Smooth muscle cell (in vitro differentiated cells): ENCODE data around the gene SEC61A2. TPM values are rescaled to one million over a fixed set of nuclear protein-coding genes. Genes with fewer than 3 reads are reported as not detected.

Source experiments
- DNase-seq: peaks from one replicate; lab custom pipeline; 2025; ENCODE audit not compliant: unreplicated experiment; lab: John Stamatoyannopoulos, UW
- H2AFZ ChIP-seq: fragments of 200-600 bp; sonication (generic); 2 replicates; pipeline ENCODE4 v1.6.0; 2016; ENCODE audit warnings: antibody characterized with exemption, low read depth, mild to moderate bottlenecking
- H3F3A ChIP-seq: fragments of 200-600 bp; sonication (generic); 2 replicates; pipeline ENCODE4 v1.6.0; 2017; ENCODE audit warnings: antibody characterized with exemption, low read depth
- H3K27ac ChIP-seq: fragments of 200-600 bp; sonication (generic); 2 replicates; pipeline ENCODE4 v1.5.1; 2016; ENCODE audit warnings: low read depth, mild to moderate bottlenecking
- H3K27me3 ChIP-seq: fragments of 200-600 bp; sonication (generic); 2 replicates; pipeline ENCODE4 v1.6.1; 2016; ENCODE audit warnings: low read depth, mild to moderate bottlenecking
- H3K36me3 ChIP-seq: fragments of 200-600 bp; sonication (generic); 2 replicates; pipeline ENCODE4 v1.5.1; 2016; ENCODE audit warnings: low read depth
- H3K4me1 ChIP-seq: fragments of 200-600 bp; sonication (generic); 2 replicates; pipeline ENCODE4 v1.5.1; 2016; ENCODE audit warnings: low read depth
- H3K4me2 ChIP-seq: fragments of 200-600 bp; sonication (generic); 2 replicates; pipeline ENCODE4 v1.6.0; 2016; ENCODE audit warnings: mild to moderate bottlenecking
- H3K4me3 ChIP-seq: fragments of 200-600 bp; sonication (generic); 2 replicates; pipeline ENCODE4 v1.5.1; 2016; ENCODE audit warnings: mild to moderate bottlenecking
- H3K79me2 ChIP-seq: fragments of 200-600 bp; sonication (generic); 2 replicates; pipeline ENCODE4 v1.6.0; 2016; ENCODE audit warnings: low read depth, mild to moderate bottlenecking
- H3K9ac ChIP-seq: fragments of 200-600 bp; sonication (generic); 2 replicates; pipeline ENCODE4 v1.6.0; 2016; ENCODE audit warnings: low read depth
- H3K9me3 ChIP-seq: fragments of 200-600 bp; sonication (generic); replicated peaks from 2 replicates; pipeline ENCODE4 v1.5.1; 2016; ENCODE audit warnings: low read depth
- H4K20me1 ChIP-seq: fragments of 200-600 bp; sonication (generic); 2 replicates; pipeline ENCODE4 v1.6.0; 2016; ENCODE audit warnings: low read depth
- WGBS: methylation state at CpG from one replicate; pipeline ENCODE4 v1.1.7; 2016; ENCODE audit warnings: low lambda C conversion rate; 5-methylcytosine and 5-hydroxymethylcytosine counted together
- polyA plus RNA-seq: library from polyadenylated mRNA; unstranded; fragments of >200 nt; fragmentation: Nextera tagmentation; extraction: Ambion mirVana; gene quantifications from 2 replicates; pipeline ENCODE4 v1.2.1, GENCODE V29; 2016
- total RNA-seq: library from RNA; depleted of rRNA; stranded (reverse); fragments of >200 nt; gene quantifications from 2 replicates; pipeline ENCODE4 v1.2.3, GENCODE V29; 2014
- TF ChIP-seq, protein P1 (sequence below): fragments of 200-600 bp; sonication (generic); IDR thresholded peaks from 2 replicates; pipeline ENCODE4 v1.5.1; 2017; ENCODE audit warnings: borderline replicate concordance, mild to moderate bottlenecking, antibody characterized with exemption; ENCODE audit not compliant: insufficient read depth, poor library complexity, severe bottlenecking

The SEC61A2 gene
- total and polyA plus RNA-seq, 2 experiments from 2014 or later = 9.7 to 14.2 TPM

DNA sequence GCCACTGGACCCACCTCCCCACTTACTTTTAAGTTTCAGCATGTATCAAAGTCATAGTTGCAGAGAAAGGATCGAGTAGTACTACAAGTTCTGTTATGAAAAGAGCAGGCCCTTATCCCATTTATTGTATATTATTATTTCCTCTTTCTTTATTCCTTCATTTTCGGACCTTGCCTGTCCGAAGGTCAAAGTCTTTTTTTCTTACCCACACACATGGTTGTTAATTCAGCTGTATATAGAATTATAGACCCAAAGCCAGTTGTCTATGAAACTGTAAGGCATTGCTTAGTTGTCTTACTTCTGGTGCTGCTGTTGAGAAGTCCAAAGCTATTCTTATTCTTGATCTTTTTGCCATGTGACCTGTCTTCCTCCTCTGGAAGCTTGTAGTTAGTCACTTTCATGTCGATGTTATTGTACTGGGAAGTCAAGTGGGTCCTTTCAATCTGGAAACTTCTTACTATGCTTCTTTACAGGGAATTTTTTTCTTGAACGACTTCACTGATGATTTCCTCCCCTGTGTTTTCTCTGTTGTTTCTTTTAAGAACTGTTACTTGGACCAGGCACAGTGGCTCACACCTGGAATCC lies 57.9 kb downstream of the SEC61A2 start:
- TF ChIP-seq, protein P1, sequence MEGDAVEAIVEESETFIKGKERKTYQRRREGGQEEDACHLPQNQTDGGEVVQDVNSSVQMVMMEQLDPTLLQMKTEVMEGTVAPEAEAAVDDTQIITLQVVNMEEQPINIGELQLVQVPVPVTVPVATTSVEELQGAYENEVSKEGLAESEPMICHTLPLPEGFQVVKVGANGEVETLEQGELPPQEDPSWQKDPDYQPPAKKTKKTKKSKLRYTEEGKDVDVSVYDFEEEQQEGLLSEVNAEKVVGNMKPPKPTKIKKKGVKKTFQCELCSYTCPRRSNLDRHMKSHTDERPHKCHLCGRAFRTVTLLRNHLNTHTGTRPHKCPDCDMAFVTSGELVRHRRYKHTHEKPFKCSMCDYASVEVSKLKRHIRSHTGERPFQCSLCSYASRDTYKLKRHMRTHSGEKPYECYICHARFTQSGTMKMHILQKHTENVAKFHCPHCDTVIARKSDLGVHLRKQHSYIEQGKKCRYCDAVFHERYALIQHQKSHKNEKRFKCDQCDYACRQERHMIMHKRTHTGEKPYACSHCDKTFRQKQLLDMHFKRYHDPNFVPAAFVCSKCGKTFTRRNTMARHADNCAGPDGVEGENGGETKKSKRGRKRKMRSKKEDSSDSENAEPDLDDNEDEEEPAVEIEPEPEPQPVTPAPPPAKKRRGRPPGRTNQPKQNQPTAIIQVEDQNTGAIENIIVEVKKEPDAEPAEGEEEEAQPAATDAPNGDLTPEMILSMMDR = no peak
- Histone ChIP-seq H3K4me2 (no peak overlapping the region), H4K20me1 (peaks cover 15% of the 10 kb centered on the region), H3K27me3 (no peaks in the 10 kb centered on the region), H3K79me2 (peaks cover 52% of the 10 kb centered on the region), H3F3A (no peaks in the 10 kb centered on the region), H3K9ac (no peak overlapping the region), H3K4me3 (no peak overlapping the region), H2AFZ (no peak overlapping the region), H3K27ac (no peak overlapping the region), H3K4me1 (no peaks in the 10 kb centered on the region), H3K36me3 (peaks cover 11% of the 10 kb centered on the region), H3K9me3 (no peaks in the 10 kb centered on the region)
- 92% methylated on average over 5 of the region's 5 CpGs for WGBS
- DNase-seq = no peak

DNA sequence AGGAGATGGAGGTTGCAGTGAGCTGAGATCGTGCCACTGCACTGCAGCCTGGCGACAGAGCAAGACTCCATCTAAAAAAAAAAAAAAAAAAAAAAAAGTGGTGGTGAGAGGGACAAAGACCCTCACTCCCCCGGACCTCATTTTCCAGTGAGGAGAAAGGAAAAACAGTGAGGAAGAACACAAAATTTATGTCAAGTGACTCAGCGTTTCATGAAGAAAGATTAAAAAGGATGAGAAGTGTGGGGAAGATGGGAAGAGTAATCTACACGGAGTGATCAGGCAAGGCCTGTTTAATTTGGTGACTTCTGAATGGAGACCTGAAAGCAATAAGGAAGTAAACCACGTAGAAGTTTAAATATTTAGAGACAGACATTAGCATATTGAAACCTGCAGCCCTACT lies 59.2 kb downstream of the SEC61A2 start:
- peaks cover under 1% of the 10 kb centered on the region for H3K4me1 ChIP-seq
- no peaks in the 10 kb centered on the region for H3K9me3 ChIP-seq
- no peak for DNase-seq
- H3K27ac ChIP-seq = no peak overlapping the region
- no peak overlapping the region for H3K4me3 ChIP-seq
- no peak overlapping the region for H2AFZ ChIP-seq
- no peaks in the 10 kb centered on the region for H3K27me3 ChIP-seq
- no peak overlapping the region for H3K4me2 ChIP-seq
- 90% methylated on average over 6 of the region's 6 CpGs for WGBS
- TF ChIP-seq, protein P1 = no peak
- no peaks in the 10 kb centered on the region for H3F3A ChIP-seq
- peaks cover 15% of the 10 kb centered on the region for H4K20me1 ChIP-seq
- peaks cover 11% of the 10 kb centered on the region for H3K36me3 ChIP-seq
- H3K79me2 ChIP-seq = peaks cover 61% of the 10 kb centered on the region
- H3K9ac ChIP-seq = no peak overlapping the region

DNA sequence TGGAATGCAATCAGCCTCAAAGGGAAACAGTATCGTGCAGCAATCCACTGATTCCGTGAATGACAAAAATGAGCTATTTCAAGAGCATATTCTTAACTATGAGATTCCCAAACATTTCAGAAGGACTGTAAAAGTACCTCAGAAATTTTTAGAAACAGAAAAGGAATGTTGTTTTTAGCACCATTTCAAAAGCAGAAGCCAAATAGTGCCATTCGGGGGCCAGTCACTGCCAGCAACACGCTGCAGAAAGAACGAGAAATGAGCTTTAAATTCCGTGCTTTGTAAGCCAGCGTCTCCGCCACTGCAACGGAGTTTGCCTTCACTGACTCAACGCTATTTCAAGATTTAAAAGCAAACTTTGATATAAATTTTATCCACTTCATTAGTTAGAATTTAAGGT lies 59.9 kb downstream of the SEC61A2 start:
- no peak for DNase-seq
- Histone ChIP-seq H3K9ac (no peak overlapping the region), H3K4me2 (no peak overlapping the region), H3K36me3 (peaks cover 11% of the 10 kb centered on the region), H3K27ac (no peak overlapping the region), H4K20me1 (peaks cover 15% of the 10 kb centered on the region), H3F3A (no peaks in the 10 kb centered on the region), H3K79me2 (peaks cover 69% of the 10 kb centered on the region), H2AFZ (no peak overlapping the region), H3K9me3 (no peaks in the 10 kb centered on the region), H3K4me3 (no peak overlapping the region), H3K4me1 (peaks cover 8% of the 10 kb centered on the region), H3K27me3 (no peaks in the 10 kb centered on the region)
- WGBS = 98% methylated on average over 10 of the region's 10 CpGs
- TF ChIP-seq, protein P1 = no peak

DNA sequence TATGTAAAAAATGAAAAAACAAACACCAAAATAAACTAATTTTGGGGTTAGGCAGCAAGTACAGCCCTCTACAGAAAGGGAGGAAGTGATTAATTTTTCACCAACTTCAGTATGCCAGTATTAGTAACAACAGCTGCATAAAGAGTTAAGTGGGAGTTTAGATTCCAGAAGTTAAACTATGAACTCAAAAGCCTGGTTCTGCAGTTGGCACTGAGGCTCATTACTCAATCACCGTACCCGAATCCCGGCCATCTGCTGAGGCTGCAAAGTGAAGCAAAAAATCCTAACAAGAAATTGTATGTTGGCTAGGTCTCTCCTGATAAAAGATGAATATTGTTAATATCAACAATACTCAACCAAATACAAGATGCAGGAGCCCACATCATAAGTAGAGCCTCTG lies 62.2 kb downstream of the SEC61A2 start:
- H4K20me1 ChIP-seq = peaks cover 15% of the 10 kb centered on the region
- H3F3A ChIP-seq = no peaks in the 10 kb centered on the region
- H3K27ac ChIP-seq = no peak overlapping the region
- TF ChIP-seq, protein P1 = no peak
- no peaks in the 10 kb centered on the region for H3K36me3 ChIP-seq
- H3K4me1 ChIP-seq = peaks cover 12% of the 10 kb centered on the region
- H2AFZ ChIP-seq = no peak overlapping the region
- H3K9ac ChIP-seq = no peak overlapping the region
- no peak for DNase-seq
- WGBS = 89% methylated on average over 3 of the region's 3 CpGs
- H3K27me3 ChIP-seq = no peaks in the 10 kb centered on the region
- H3K4me2 ChIP-seq = no peak overlapping the region
- H3K79me2 ChIP-seq = peaks cover 86% of the 10 kb centered on the region
- no peaks in the 10 kb centered on the region for H3K9me3 ChIP-seq
- no peak overlapping the region for H3K4me3 ChIP-seq
